ENCODE results near the gene VSIG10L2.

VSIG10L2 gene

DNA sequence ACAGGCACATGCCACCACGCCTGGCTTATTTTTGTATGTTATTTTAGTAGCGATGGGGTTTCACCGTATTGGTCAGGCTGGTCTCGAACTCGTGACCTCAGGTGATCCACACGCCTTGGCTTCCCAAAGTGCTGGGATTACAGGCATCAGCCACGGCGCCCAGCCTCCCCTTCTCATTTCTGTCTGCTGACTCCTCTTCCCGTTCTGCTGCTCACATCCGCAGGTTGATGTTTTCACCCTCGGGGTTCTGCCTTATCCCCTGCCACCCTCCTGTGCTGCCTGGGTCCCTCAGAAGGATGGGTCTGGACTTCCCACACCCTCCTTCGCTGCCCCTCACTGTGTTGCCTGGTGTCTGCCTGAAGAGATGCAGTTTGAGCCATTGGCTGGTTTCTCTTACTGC, 19.2 kb upstream of the VSIG10L2 start:
- TF ChIP-seq, protein P1, sequence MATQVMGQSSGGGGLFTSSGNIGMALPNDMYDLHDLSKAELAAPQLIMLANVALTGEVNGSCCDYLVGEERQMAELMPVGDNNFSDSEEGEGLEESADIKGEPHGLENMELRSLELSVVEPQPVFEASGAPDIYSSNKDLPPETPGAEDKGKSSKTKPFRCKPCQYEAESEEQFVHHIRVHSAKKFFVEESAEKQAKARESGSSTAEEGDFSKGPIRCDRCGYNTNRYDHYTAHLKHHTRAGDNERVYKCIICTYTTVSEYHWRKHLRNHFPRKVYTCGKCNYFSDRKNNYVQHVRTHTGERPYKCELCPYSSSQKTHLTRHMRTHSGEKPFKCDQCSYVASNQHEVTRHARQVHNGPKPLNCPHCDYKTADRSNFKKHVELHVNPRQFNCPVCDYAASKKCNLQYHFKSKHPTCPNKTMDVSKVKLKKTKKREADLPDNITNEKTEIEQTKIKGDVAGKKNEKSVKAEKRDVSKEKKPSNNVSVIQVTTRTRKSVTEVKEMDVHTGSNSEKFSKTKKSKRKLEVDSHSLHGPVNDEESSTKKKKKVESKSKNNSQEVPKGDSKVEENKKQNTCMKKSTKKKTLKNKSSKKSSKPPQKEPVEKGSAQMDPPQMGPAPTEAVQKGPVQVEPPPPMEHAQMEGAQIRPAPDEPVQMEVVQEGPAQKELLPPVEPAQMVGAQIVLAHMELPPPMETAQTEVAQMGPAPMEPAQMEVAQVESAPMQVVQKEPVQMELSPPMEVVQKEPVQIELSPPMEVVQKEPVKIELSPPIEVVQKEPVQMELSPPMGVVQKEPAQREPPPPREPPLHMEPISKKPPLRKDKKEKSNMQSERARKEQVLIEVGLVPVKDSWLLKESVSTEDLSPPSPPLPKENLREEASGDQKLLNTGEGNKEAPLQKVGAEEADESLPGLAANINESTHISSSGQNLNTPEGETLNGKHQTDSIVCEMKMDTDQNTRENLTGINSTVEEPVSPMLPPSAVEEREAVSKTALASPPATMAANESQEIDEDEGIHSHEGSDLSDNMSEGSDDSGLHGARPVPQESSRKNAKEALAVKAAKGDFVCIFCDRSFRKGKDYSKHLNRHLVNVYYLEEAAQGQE (IDR thresholded peaks at IDR 0.05; ENCODE audit: low read depth) = no peak

DNA sequence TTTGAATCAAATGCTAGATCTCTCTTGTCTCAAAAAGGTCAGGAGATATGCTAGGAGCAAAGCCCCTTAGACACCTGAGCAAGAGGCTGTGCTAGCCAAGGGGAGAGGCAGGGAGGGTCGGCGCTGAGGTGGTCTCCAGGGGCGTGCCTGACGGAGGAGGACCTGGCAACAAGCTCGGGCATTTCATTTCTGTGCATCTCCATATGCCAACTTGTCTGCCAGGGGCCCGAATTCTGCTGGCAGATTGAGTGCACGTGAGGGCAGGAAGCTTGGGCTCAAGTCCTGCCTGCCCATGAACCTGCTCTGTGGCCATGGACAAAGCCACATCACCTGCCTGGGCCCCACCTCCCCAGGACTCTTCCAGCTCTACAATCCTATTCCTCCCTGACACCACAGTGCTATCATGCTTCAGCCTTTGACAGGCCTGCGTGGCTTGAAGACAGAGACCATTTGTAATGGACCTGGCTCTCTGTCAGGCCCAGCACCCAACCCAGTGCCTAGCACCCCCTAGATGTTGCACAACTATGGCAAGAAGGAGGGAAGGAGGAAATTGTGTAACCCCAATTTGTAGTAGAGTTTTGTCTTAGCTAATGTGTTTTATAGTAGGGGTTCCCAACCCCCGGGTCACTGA, 16.3 kb upstream of the VSIG10L2 start:
- no peak for TF ChIP-seq YY1 (IDR thresholded peaks at IDR 0.05; ENCODE audit: low read depth)
- TF ChIP-seq, protein P2, sequence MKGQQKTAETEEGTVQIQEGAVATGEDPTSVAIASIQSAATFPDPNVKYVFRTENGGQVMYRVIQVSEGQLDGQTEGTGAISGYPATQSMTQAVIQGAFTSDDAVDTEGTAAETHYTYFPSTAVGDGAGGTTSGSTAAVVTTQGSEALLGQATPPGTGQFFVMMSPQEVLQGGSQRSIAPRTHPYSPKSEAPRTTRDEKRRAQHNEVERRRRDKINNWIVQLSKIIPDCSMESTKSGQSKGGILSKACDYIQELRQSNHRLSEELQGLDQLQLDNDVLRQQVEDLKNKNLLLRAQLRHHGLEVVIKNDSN (IDR thresholded peaks at IDR 0.05) = no peak
- TF ChIP-seq CREB1 (IDR thresholded peaks at IDR 0.05; ENCODE audit: low read depth) = no peak
- TF ChIP-seq RAD21 (IDR thresholded peaks at IDR 0.05; ENCODE audit: low read depth) = no peak
- no peak for TF ChIP-seq EGR1 (IDR thresholded peaks at IDR 0.05)
- no peak for TF ChIP-seq TEAD4 (IDR thresholded peaks at IDR 0.05)
- TF ChIP-seq EP300 (IDR thresholded peaks at IDR 0.05; ENCODE audit: borderline replicate concordance) = no peak
- TF ChIP-seq FOXM1 (IDR thresholded peaks at IDR 0.05; ENCODE audit: borderline replicate concordance, low read depth) = no peak
- TF ChIP-seq TCF12 (IDR thresholded peaks at IDR 0.05; ENCODE audit: low read depth) = no peak
- no peak for TF ChIP-seq NFIC (IDR thresholded peaks at IDR 0.05)
- TF ChIP-seq, protein P1 (IDR thresholded peaks at IDR 0.05; ENCODE audit: low read depth) = no peak
- TF ChIP-seq TAF1 (IDR thresholded peaks at IDR 0.05; ENCODE audit: low read depth) = no peak
- TF ChIP-seq, protein P3, sequence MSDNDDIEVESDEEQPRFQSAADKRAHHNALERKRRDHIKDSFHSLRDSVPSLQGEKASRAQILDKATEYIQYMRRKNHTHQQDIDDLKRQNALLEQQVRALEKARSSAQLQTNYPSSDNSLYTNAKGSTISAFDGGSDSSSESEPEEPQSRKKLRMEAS (IDR thresholded peaks at IDR 0.05) = no peak

DNA sequence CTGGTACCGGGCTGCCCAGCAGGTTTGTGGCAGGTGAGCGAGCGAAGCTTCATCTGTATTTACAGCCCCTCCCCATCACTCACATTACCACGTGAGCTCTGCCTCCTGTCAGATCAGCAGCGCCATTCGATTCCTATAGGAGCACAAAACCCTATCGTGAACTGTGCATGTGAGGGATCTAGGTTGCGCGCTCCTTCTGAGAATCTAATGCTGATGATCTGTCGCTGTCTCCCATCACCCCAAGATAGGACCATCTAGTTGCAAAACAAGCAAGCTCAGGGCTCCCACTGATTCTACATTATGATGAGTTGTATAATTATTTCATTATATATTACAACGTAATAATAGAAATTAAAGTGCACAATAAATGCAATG, 15.8 kb upstream of the VSIG10L2 start:
- TF ChIP-seq FOXM1 (IDR thresholded peaks at IDR 0.05; ENCODE audit: borderline replicate concordance, low read depth) (no peak), EP300 (IDR thresholded peaks at IDR 0.05; ENCODE audit: borderline replicate concordance) (no peak), CREB1 (IDR thresholded peaks at IDR 0.05; ENCODE audit: low read depth) (no peak), YY1 (IDR thresholded peaks at IDR 0.05; ENCODE audit: low read depth) (no peak), ZBTB7A (IDR thresholded peaks at IDR 0.05; ENCODE audit: low read depth) (no peak), CEBPB (IDR thresholded peaks at IDR 0.05) (no peak), RAD21 (IDR thresholded peaks at IDR 0.05; ENCODE audit: low read depth) (no peak), TCF12 (IDR thresholded peaks at IDR 0.05; ENCODE audit: low read depth) (no peak), TAF1 (IDR thresholded peaks at IDR 0.05; ENCODE audit: low read depth) (no peak), EGR1 (IDR thresholded peaks at IDR 0.05) (no peak), NFIC (IDR thresholded peaks at IDR 0.05) (no peak), TEAD4 (IDR thresholded peaks at IDR 0.05) (no peak)
- TF ChIP-seq, protein P2 (IDR thresholded peaks at IDR 0.05) = no peak
- TF ChIP-seq, protein P1 (IDR thresholded peaks at IDR 0.05; ENCODE audit: low read depth) = no peak
- TF ChIP-seq, protein P3 (IDR thresholded peaks at IDR 0.05) = no peak

DNA sequence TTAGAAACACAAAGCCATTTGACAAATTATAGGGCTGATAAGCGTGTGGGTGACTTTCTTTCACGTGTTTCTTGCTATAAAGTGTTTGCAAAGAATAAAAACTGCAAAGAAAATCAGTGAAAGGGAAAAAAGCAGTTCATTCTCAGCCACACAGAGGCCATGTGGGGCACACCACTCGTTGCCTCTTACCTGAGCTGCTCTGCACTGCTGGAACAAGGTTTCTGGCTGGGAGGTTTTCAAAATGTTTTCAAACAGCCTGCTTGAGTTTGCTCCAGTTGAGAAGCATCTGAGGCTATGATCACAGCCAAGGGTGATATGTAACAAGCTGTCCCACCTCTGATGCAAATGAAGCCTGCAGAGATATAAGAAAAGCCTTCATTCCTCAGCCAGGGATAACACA, 14.7 kb upstream of the VSIG10L2 start:
- TF ChIP-seq TCF12 (IDR thresholded peaks at IDR 0.05; ENCODE audit: low read depth) = no peak
- TF ChIP-seq, protein P3 (IDR thresholded peaks at IDR 0.05) = no peak
- no peak for TF ChIP-seq ZBTB7A (IDR thresholded peaks at IDR 0.05; ENCODE audit: low read depth)
- TF ChIP-seq EP300 (IDR thresholded peaks at IDR 0.05; ENCODE audit: borderline replicate concordance) = no peak
- no peak for TF ChIP-seq NFIC (IDR thresholded peaks at IDR 0.05)
- no peak for TF ChIP-seq TEAD4 (IDR thresholded peaks at IDR 0.05)
- TF ChIP-seq CEBPB (IDR thresholded peaks at IDR 0.05) = no peak
- no peak for TF ChIP-seq FOXM1 (IDR thresholded peaks at IDR 0.05; ENCODE audit: borderline replicate concordance, low read depth)
- TF ChIP-seq CREB1 (IDR thresholded peaks at IDR 0.05; ENCODE audit: low read depth) = no peak
- TF ChIP-seq, protein P1 (IDR thresholded peaks at IDR 0.05; ENCODE audit: low read depth) = no peak
- no peak for TF ChIP-seq EGR1 (IDR thresholded peaks at IDR 0.05)
- no peak for TF ChIP-seq TAF1 (IDR thresholded peaks at IDR 0.05; ENCODE audit: low read depth)
- TF ChIP-seq, protein P2 (IDR thresholded peaks at IDR 0.05) = no peak
- no peak for TF ChIP-seq YY1 (IDR thresholded peaks at IDR 0.05; ENCODE audit: low read depth)
- no peak for TF ChIP-seq RAD21 (IDR thresholded peaks at IDR 0.05; ENCODE audit: low read depth)
